NAMALWA (cell line): ENCODE data around the gene RWDD3.

Experiments
- DNase-seq: peaks from one replicate; pipeline ENCODE4 v3.0.0-alpha.2; 2015; ENCODE audit warnings: low spot score

Gene RWDD3

DNA sequence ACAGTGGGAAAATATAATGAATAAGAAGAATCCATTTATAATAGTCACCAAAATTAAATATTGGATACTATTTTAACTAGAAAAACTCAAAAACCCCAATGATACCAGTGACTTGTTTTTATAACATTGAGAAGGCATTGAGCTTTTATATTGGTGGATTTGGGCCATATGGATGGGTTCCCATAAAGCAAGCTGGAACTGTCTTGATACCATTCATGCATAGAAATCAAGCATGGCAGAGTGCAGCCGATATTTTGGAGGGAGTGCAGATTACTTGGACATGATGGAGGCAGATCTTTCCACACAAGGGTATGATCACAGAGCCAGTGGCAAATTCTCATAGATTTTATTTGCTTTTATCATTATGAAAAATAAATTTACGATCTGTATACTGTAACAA lies 3.8 kb upstream of the RWDD3 start:
- no peak for DNase-seq

DNA sequence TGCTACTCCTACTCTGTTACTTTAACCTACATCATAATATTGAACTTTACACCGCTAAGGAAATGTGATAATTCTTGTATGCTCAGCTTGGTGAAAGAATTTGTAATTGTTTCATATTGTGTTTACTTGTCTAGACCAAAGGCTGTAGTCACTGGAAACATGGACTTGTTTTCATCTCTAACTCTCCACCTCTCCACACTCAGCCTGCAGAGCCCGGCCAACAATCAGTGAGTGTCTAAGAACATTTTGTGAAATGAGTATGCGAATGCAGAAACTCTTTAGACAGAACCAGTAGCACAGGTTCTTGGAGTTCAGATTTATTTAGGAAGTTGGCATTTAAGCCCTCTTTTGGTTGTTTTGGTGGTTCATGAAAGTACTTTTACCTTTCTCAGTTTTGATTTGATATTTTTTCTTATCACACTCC lies 3.2 kb upstream of the RWDD3 start:
- no peak for DNase-seq

DNA sequence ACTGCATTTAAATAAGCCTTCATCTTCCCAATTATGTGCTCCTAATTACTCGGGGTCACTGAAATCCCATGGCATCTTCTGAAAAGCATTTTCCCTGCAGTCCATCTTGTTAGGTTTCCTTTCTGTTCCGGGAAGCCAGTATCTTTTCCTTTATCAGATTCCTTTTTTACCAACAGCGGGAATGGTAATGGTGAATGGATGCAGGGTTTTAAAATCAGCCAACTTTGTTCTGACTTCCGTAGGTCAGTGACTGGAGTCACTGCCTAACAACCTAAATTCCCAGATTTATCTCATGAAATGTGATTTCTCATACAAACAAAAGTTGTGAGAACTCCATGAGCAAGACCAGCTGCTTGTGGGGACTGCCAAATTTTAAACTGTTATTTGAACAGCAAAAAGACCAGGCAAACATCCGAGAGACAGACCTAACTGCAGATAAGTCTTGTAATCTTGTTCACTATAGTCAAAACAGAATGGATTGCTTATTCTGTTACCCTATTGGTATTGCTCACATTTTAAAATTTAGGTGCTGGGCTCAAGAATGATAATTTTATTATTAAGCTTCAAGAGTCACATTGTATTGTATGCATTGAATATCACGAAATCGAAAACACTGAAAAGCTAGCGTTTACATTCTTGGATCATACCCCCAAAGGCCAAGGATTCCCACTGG lies 1.2 kb upstream of the RWDD3 start:
- no peak for DNase-seq

DNA sequence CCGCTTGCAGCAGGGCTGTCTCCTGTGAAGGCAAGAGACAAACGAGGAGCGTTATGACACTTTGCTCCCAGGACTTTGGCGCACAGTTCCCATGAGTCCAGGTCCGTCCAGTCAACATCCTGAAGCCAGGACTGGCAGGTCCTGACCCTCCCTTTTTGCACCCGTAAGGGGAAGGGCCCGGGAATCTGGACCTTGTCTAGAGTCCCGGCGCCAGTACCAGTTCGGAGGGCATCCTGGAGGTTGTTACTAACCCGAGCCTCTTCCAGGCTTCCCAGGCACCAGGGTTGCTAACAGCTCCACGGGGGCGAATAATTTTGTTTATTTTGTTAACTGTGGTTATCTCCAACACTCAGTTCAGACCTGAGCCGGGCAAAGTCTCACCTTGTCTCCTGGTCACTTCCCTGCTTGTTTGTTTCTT lies 682 bp upstream of the RWDD3 start:
- DNase-seq = no peak

DNA sequence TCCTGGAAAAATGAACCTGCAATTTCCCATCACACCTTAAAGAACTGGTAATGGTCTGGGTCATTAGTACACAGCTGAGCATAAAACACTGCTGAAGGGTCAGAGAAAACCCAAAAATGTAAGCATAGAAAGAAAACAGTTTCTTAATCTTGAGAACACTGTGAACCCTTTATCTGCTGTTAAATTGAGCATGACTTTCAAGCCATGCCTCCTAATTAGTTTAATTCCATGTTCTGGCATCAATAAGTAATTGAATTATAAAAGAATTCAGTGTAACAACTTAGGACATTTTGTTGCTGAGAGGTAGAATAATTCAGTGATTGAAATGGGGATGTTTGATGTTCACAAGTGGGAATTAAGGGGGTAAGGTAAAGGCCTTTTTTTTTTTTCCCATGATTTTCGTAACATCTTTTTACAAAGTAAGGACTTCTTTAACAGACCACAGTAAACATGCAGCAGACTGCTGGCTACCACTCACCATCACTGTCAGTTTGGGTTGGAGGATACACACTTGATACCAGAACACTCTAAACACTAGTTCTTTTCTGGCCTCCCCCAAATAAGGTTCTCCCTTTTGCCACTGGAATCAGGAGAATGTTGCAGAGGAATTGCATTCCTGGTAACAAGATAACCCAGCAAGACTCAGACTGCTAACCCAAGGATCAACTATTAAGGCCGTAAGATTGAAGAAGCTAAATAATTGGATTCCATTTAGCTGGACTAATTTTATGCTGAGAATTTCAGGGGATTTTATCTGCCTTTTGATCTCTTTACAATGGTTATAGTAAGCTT lies 3.0 kb downstream of the RWDD3 start:
- no peak for DNase-seq

DNA sequence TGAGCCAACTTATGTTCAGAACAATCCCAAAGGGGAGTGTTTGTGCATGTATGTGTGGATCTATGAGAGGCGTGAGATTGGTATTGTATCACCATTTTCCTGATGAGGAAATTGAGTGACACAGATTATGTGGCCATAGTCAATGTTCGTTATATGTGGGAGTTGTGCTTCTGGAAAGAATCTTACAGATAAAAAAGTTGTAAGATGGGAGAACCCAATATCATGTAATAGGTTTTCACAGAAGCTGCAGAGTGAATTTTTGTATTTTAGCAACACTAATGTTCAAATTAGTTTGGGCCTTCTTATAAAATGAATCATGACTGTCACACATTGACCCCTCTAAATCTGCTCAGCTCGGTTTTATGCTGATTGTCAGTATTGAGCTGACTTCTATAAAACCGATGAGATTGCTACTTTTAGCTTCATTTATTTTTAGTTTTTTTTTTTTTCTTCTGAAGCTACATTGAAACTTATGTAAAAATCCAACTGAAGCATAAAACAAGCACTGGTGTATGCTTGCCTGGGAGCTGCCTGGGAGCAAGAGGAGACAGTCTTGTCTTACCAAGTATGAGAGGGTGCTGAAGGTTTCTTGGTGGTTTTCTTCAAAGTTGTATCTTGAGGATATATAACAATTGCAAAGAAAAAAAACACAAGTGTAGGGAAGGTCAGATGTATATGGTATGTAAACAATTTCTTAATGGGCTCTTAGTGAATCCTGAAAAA lies 4.1 kb downstream of the RWDD3 start:
- DNase-seq = no peak

DNA sequence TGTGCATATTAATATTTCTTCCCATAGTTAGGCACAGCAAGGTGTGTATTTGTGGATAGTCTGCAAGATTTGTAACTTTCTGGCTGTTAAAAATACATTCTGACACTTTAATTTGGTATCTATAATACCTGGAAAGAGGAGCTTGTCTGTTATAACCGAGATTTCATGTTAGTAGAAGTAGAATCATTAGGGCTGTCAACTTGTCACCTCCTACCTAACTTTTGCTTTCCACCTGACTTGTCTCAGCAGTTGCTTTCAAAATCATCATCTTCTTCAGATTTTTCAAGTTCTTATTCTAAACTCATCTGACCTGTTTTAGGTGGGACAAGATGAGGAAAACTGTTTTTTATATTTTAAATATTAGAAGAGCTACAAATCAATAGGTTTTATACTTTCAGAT lies 11.0 kb downstream of the RWDD3 start:
- DNase-seq = no peak

DNA sequence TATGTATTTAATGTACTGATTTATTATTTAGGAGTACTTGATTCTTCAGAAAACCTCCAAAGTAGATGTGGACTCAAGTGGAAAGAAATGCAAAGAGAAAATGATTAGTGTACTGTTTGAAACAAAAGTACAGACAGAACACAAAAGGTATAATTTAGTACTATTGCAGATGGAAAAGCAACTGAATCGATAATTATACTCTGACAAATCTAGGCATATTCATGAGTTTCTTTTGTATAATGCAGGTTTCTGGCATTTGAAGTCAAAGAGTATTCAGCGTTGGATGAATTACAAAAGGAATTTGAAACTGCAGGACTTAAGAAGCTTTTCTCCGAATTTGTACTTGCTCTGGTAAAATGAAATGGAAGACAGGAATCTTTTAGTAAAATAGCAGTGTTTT lies 12.5 kb downstream of the RWDD3 start:
- DNase-seq = no peak

DNA sequence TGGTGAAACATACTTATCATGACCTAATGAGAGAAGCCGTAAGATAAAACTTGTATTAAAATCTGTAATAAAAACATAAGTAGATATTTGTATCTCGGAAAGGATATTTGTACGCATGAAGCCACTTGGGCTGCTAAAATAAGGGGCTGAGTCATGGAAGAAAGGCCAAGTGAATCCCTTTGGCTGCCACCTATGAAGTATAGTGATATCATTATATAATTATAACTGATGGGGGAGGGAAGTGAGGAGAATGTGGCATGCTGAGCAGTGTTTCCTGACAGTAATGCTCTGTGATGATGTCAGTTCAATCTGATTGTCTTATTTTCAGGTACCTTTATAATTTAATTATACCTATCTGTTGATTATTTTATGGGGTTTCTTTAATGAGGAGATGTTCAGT lies 13.6 kb downstream of the RWDD3 start:
- DNase-seq = no peak

DNA sequence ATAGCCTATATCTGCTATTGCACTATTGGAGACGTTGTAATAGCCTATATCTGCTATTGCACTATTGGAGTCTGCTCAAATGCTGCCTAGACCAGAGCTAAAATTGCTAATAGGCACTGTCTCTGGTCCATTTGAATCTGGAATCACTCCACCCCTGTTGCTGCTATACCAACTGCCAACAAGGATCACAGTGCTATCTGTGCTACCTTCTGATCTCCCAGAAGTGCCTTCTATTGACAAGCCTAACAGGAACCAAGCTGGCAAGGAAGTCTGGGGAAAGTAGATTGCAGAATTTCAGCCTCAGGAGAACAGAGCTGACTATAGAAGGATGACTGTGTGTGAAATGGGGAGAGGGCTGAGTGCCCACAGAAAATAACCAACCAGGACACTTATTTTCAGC lies 15.9 kb downstream of the RWDD3 start:
- DNase-seq = no peak

DNA sequence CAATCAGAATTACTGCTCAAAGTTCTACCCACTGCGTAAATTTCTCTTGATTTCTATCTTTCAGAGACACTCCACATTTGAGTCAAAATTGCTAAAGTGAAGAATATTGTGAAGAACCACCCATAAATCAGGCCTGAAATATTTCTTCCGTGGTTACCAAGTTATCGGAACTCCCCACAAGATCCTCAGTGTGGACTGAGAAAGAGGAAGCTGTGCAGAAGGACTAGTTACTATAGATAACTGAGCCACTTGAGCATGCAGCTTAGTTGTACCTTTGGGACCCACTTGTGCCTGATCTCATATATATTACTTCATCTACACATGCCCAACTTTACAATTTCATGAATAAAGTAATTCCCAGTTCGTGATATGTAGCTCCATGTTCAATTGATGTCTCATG lies 18.4 kb downstream of the RWDD3 start:
- DNase-seq = no peak

DNA sequence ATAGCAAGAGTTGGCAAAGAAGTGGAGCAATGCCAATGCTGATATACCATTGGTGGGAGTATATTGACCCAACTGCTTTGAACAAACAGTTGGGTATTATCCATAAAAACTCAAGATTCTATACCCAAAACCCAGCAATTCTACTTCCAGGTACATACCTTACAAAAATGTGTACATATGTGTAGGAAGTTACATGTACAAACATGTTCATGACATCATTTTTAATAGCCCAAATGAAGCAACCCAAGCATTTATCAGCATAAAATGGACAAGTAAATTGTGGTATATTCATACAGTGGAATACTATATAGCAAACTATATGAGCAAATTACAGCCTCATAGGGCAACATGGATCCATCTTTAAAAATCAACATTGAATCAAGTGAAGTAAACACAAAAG lies 20.9 kb downstream of the RWDD3 start:
- DNase-seq = no peak

DNA sequence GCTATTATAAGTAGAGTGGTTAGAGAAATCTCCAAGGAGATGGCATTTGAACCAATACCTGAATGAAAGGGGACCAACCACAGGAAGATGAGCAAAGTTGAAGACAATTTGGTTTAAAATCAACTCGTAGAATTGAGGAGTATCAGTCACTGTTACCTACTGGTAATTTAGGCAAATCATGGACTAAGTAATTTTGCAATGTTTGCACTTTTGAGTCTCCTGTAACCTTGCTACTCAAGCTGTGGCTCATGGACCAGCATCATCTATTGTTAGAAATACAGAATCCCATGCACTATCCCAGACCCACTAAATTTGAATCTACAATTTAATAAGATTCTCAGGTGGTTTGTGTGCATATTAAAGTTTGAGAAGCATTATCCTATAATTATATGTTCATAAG lies 21.8 kb downstream of the RWDD3 start:
- no peak for DNase-seq

DNA sequence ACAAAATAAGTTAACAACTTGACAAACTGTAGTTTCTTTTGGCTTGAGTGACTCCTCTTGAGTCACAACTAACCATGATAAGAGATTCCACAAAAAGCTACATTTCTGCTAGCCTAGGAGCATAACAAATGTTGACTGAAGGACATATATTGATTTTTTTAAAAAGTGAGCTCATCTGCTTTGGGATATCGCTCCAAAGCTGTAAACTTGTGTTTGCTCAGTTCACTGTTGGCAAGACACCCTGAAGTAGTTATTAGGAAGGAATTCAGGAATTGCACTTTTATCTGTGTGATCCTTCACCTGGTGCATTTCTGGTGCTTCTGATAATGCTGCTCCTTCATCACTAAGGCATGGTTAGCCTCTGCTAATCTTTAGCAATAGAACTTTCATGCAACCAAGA lies 23.7 kb downstream of the RWDD3 start:
- DNase-seq = no peak

DNA sequence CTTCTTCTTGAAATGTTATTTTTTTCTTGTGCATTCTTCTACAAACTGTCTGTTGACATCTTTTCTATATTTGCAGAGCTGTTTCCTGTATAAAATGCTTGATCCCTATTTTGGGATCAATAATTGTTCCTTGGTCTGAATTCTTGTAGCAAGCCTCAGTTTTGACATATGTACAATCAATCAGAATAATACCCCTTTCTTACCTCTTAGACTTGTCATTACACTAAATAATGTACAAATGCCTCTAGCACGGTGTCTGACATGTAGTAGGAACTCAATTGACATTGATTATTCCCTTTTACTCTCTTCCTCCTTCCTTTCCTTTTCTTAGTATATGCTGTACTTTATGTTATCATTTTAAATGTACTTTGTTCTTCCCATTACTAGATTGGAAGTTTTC lies 25.2 kb downstream of the RWDD3 start:
- DNase-seq = no peak

DNA sequence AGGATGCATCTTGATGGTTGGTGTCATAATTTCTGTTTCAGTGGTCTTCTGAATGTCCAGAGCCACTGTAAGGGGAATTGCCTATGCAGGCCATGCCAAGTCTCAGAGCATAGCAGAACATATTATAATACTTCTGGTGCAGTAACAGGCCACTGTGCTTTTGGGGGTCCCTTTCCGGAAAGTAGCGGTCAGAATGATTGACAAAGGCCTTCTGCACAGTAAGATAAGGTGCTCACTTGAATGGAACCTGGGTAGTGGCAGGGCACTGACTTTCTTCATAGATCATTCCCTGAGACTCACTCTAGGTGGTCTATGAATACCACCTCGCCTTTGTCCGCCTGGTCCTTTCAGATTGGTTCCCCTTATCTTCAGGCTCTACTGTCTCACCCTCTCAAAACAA lies 28.9 kb downstream of the RWDD3 start:
- no peak for DNase-seq

DNA sequence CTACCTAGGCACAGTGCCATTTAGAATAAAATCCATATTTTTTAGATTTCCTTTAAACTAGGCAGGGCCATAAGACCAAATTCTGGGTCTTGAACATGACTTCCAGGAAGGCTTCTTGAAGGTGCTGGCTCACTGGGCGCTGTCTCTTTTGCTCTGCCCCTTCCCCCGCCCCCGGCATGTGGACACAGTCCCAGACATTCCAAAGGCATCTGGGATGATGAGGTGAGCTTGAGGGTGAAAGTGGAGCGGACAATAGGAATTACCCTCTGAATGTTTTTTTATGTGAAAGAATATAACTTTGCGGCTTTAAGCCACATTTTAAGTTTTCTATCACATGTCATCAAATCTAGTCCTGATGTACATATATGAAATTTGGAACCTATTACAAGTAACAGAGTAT lies 29.4 kb downstream of the RWDD3 start:
- no peak for DNase-seq

DNA sequence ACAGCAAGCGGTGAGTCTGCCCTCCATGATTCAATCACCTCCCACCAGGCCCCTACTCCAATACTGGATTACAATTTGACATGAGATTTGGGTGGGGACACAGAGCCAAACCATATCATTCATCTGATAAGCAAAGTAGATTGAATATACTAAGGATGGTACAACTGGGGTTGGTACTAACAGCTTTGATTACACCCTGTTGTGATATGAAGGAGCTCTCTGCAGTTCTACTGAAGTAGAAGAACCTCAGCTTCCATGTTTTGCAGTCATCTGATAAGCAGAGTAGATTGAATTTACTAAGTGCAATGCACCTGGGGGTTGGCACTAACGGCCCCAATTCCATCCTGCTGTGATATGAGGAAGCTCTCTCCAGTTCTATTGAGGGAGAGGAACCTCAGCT lies 31.1 kb downstream of the RWDD3 start:
- no peak for DNase-seq

DNA sequence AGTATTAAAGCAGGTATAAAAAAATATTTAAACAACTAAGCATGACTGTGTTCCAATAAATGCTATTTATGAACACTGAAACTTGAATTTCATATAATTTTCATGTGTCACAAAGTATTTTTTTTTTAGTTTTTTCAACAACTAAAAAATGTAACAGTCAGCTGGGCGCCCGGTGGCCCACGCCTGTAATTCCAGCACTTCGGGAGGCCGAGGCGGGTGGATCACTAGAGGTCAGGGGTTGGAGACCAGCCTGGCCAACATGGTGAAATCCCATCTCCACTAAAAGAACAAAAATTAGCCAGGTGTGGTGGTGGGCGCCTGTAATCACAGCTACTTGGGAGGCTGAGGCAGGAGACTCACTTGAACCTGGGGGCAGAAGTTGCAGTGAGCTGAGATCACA lies 42.4 kb downstream of the RWDD3 start:
- DNase-seq = no peak

DNA sequence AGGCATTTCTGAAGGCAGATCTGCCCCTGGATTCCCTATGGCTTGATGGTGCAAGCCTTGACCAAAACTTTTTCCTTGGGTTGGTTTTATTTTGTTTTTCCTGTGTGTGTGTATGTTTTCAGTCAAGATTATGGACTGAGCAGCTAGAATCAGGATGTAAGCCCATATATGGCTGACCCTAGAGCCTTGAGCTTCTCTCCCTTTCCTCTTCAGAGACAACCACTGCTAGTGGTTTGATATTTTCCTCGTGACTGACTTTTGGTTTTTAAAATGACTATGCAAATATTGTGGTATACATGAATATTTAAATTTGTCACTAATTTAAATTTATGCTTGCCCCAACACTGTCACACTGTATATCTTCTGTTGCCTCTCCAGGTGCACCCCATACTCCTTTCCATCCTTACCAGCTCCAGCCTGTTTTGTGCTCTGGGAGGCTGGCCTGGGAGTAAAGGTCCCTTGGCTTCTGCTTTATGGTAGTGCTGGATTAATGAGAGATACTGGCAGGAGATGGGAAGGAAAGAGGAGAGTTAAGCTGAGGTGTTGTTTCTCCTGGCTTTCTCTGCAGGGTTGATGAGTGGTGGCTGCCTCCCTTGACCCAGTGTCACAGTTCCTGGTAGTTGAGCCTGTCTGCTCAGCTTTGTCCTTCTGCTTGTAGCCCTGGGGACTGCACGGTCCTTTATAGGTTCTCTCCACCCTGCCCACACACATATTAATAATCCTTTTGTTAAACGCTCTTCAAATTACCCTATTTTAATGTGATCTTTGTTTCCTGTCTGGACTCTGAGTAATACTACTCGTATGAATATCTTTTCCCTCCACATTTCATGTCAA lies 44.4 kb downstream of the RWDD3 start:
- peak; percentile 68 for DNase-seq

DNA sequence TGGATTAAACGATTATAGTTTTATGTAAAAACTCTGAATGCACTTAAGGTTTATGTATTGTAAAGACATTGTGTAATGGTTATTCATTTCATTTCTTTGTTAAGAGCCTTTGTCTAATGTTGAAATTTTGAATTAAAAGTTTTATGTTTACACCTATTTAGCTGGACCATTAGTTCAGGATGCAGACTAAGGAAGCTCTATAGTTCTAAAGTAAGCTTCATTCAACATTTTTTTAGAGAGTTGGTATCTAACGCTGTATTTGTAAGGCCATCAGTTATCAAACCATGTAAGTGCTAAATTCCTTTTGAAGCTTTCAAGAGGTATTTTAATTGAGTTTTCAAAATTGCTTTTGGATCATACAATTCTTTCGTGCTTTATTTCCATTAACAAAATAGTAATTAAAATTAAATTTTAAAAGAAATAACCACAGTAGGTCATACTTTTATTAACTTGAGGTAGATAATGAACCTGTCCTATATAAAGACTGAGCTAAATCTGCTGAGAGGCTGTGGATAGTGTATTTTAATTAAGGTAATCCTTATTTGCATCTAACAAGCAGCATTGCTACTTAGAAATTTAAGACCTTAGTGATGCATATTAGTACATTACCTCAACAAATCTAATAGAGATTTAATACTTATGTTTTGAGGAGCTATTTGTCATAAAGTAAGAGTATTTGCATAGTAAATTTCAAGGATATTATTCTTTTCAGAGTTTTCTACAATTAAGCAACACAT lies 47.9 kb downstream of the RWDD3 start:
- no peak for DNase-seq

DNA sequence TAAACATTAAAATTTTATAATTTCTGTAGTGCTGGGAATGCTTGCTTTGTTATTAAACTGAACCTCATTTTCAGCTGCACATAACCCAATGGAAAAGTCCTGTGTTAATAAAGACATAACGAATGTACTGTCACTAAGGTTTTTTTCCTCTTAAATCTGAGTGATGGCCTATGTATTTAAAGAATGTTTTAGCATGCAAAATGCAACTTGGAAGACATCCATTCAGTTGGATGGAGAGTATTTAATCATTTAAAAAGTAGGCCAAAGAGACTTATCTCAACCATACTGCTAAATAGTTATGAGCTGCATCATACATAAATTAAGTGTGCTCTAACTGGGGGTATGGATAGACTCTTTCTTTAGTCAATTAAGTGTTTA lies 48.5 kb downstream of the RWDD3 start:
- DNase-seq = no peak
